H1 (cell line): ENCODE measurements around the gene FAM120A.

ENCODE experiments used
- ATF2 ChIP-seq: IDR thresholded peaks from 2 replicates; pipeline ENCODE4 v1.6.1; 2012; ENCODE audit warnings: low read length, inconsistent platforms
- CBX5 ChIP-seq: fragments of 300-800, 300-1000 bp; sonication (generic); IDR thresholded peaks from 2 replicates; pipeline ENCODE4 v1.7.1; 2016; ENCODE audit warnings: antibody characterized with exemption, low read length, low read depth
- CTCF ChIP-seq, 3 experiments: IDR thresholded peaks; 1 replicate in 2 of 3; 2 replicates in 1 of 3; pipeline versions ENCODE4 v1.5.1 to v1.6.1; 2011; ENCODE audit warnings: low read length in 3 of 3, mild to moderate bottlenecking in 3 of 3, inconsistent platforms in 2 of 3, low read depth in 1 of 3, moderate library complexity in 1 of 3; ENCODE audit not compliant: insufficient read depth in 1 of 3; ENCODE audit errors: control extremely low read depth in 1 of 3
- KDM4A ChIP-seq: IDR thresholded peaks from one replicate; pipeline ENCODE4 v1.7.1; 2012; ENCODE audit warnings: low read depth, mild to moderate bottlenecking, moderate library complexity, low read length, inconsistent platforms; ENCODE audit not compliant: severe bottlenecking
- MAX ChIP-seq: IDR thresholded peaks from 2 replicates; pipeline ENCODE4 v1.6.1; 2012; ENCODE audit warnings: inconsistent platforms
- POLR2AphosphoS5 ChIP-seq: IDR thresholded peaks from 2 replicates; pipeline ENCODE4 v1.6.1; 2011; ENCODE audit warnings: low read depth, low read length
- SP2 ChIP-seq: IDR thresholded peaks from 2 replicates; pipeline ENCODE4 v1.6.1; 2012; ENCODE audit warnings: mild to moderate bottlenecking, low read length, inconsistent platforms
- SP4 ChIP-seq: IDR thresholded peaks from 2 replicates; pipeline ENCODE4 v1.6.1; 2012; ENCODE audit warnings: low read length, inconsistent platforms
- TEAD4 ChIP-seq: IDR thresholded peaks from 2 replicates; pipeline ENCODE4 v1.6.1; 2012; ENCODE audit warnings: low read depth, low read length, inconsistent platforms, mixed read lengths

- TF ChIP-seq MAX (no peak), ATF2 (no peak), SP2 (no peak), CTCF (IDR thresholded peaks at IDR 0.05; ENCODE audit: control extremely low read depth in 1 of 3, insufficient read depth in 1 of 3, low read depth in 1 of 3, low read length in 3 of 3) (no peak), POLR2AphosphoS5 (no peak), CBX5 (no peak), TEAD4 (no peak), KDM4A (no peak), SP4 (no peak)
These were observed 3.8 kb upstream of the FAM120A start for GRCh38 chr9:93447655-93448054.
